Measurements from ENCODE around the gene COX7B. TPM values are rescaled to one million over a fixed set of nuclear protein-coding genes. Genes with fewer than 3 reads are reported as not detected.
"Not testable (repeated sequence)": the region's sequence is repeated elsewhere in the genome, so short reads cannot be mapped to it uniquely, and the experiment has no call there.

The COX7B gene
- total RNA-seq, 1 donor from 2014 or later, result 174 TPM

DNA sequence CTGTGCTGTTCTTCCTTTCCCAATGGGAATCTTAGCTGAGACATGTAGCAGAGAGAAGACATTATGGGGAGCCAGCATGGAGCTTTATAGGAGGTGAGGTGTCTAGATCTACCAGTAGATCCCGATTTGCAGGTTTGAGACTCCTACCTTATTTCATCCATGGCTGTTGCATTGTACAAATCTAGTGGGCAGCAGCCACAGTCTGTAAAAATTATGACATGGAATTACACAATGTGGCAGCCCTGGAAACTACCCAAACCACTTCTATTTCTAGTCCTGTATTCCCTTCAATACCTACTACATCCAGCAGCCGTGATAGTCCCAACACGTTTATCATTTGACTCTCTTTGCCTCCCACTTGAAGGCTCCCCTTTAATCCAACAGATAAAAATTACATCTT is 19.3 kb downstream of the COX7B start:
- H3K4me3 ChIP-seq, result no peak overlapping the region
- H3K27ac ChIP-seq, result no peak overlapping the region
- intact Hi-C loops (cut with DNase I), result no loop called here
- peaks cover 4% of the 10 kb centered on the region for H3K4me1 ChIP-seq
- ATAC-seq (peak; percentile 63), DNase-seq (no peak)
- no peaks in the 10 kb centered on the region for H3K9me3 ChIP-seq
- TF ChIP-seq, protein P1, sequence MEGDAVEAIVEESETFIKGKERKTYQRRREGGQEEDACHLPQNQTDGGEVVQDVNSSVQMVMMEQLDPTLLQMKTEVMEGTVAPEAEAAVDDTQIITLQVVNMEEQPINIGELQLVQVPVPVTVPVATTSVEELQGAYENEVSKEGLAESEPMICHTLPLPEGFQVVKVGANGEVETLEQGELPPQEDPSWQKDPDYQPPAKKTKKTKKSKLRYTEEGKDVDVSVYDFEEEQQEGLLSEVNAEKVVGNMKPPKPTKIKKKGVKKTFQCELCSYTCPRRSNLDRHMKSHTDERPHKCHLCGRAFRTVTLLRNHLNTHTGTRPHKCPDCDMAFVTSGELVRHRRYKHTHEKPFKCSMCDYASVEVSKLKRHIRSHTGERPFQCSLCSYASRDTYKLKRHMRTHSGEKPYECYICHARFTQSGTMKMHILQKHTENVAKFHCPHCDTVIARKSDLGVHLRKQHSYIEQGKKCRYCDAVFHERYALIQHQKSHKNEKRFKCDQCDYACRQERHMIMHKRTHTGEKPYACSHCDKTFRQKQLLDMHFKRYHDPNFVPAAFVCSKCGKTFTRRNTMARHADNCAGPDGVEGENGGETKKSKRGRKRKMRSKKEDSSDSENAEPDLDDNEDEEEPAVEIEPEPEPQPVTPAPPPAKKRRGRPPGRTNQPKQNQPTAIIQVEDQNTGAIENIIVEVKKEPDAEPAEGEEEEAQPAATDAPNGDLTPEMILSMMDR (IDR thresholded peaks at IDR 0.05), result no peak
- no peaks in the 10 kb centered on the region for H3K27me3 ChIP-seq
- H3K36me3 ChIP-seq, result no peaks in the 10 kb centered on the region

DNA sequence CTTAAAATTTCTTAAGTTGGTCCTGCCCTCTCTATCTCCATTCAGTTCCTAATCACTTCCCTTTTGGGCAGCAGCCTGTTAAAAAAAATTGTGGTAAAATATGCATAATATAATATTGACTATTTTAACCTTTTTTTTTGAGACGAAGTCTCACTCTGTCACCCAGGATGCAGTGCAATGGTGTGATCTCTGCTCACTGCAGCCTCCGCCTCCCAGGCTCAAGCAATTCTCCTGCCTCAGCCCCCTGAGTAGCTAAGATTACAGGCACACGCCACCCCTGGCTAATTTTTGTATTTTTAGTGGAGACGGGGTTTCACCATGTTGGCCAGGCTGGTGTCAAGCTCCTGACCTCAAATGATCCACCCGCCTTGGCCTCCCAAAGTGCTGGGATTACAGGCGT is 20.1 kb downstream of the COX7B start:
- H3K27ac ChIP-seq; H3K9me3 ChIP-seq; ATAC-seq; H3K4me1 ChIP-seq; intact Hi-C loops (cut with DNase I); H3K4me3 ChIP-seq; H3K27me3 ChIP-seq; DNase-seq; H3K36me3 ChIP-seq: not testable (repeated sequence)

DNA sequence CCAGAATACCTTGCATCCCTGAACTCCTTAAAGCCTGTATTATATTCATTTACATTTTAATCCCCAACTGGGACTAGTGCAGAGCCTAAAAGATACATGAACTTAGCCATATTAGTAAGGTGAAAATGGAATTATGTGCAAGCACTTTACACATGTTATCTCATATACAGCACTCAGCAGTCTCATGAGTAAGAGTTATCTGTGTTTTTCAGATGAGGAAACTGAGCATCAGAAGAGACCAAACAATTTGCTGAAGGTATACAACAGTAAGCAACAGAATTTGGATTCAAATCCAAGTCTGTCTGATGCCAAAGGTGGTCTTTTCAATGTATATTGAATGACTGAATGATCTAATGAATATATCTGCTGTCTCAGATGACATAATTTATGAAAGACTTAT is 23.5 kb downstream of the COX7B start:
- no peaks in the 10 kb centered on the region for H3K27me3 ChIP-seq
- H3K4me1 ChIP-seq, result peaks cover 4% of the 10 kb centered on the region
- H3K4me3 ChIP-seq, result no peak overlapping the region
- TF ChIP-seq, protein P1 (IDR thresholded peaks at IDR 0.05), result no peak
- intact Hi-C loops (cut with DNase I), result no loop called here
- DNase-seq (no peak), ATAC-seq (no peak)
- H3K9me3 ChIP-seq, result no peaks in the 10 kb centered on the region
- no peaks in the 10 kb centered on the region for H3K36me3 ChIP-seq
- H3K27ac ChIP-seq, result no peak overlapping the region

DNA sequence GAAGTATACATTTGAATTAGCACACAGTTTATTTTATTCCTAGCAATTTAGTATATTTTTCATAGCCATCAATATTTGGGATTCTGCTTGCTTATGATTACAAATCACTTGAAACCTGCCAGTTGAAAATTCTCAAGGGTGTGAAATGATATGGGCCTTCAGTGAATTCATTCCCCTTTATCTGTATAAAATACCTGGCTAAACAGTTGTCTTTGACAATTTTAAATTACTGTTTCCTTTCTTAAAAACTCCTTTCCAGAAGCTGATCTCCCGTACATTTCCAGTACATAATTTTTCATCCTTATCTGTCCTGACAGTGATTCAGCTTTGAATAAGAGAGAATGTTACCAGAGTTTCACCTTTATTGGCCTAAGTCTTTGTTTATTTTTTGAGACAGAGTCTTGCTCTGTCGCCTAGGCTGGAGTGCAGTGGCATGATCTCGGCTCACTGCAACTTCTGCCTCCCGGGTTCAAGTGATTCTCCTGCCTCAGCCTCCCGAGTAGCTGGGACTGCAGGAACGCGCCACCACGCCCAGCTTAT is 25.1 kb downstream of the COX7B start:
- Histone ChIP-seq H3K4me1 (no peaks in the 10 kb centered on the region), H3K9me3 (no peaks in the 10 kb centered on the region), H3K4me3 (no peak overlapping the region), H3K36me3 (no peaks in the 10 kb centered on the region), H3K27ac (no peak overlapping the region), H3K27me3 (no peaks in the 10 kb centered on the region)
- ATAC-seq (no peak), DNase-seq (no peak)
- TF ChIP-seq, protein P1 (IDR thresholded peaks at IDR 0.05), result no peak
- intact Hi-C loops (cut with DNase I), result no loop called here

DNA sequence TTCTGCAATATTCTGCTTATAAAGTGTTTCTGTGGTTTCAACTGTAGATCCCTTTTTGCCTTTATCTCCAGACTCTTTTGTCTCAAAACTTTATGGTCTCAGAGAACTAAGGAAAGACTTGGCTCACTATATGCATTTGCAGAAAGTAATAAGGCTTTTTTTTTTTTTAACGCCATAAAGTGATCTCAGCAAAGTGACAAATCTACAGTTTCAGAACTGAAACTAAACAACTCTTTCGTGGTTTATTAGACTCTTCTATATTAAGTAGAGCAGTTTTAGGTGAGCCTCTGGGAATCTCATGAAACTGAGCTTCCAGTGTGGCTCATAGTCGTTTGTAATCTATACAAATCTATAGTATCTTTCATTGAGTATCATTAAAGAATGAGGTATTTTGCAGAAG is 26.5 kb downstream of the COX7B start:
- no peaks in the 10 kb centered on the region for H3K4me1 ChIP-seq
- H3K36me3 ChIP-seq, result no peaks in the 10 kb centered on the region
- H3K27ac ChIP-seq, result no peak overlapping the region
- H3K27me3 ChIP-seq, result no peaks in the 10 kb centered on the region
- TF ChIP-seq, protein P1 (IDR thresholded peaks at IDR 0.05), result no peak
- ATAC-seq, result no peak
- intact Hi-C loops (cut with DNase I), result no loop called here
- DNase-seq, result no peak
- no peak overlapping the region for H3K4me3 ChIP-seq
- H3K9me3 ChIP-seq, result no peaks in the 10 kb centered on the region

DNA sequence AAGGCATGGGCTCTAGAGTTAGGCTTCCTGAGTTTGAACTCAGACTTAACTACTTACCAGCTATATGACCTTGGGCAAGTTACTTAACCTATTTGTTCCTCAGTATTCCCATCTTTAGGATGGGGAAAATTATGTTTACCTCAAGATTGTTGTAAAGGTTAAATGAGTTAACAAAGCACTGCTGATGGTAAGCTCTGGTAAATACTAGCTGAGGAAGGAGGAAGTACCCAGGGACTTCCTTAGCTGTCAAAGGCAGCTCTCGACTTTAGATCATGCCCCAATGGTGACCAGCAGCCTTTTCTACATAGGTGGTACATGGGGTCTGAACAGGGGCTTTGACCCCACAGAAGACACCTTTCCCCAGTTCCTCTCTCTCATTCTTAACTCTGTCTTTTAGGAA is 31.3 kb downstream of the COX7B start:
- TF ChIP-seq, protein P1 (IDR thresholded peaks at IDR 0.05), result no peak
- no peaks in the 10 kb centered on the region for H3K4me1 ChIP-seq
- no peaks in the 10 kb centered on the region for H3K9me3 ChIP-seq
- no peaks in the 10 kb centered on the region for H3K27me3 ChIP-seq
- ATAC-seq (no peak), DNase-seq (no peak)
- no peak overlapping the region for H3K4me3 ChIP-seq
- no peaks in the 10 kb centered on the region for H3K36me3 ChIP-seq
- intact Hi-C loops (cut with DNase I), result no loop called here
- H3K27ac ChIP-seq, result no peak overlapping the region

Measured in upper lobe of right lung (tissue), 1 donor.